ENCODE measurements around the gene SF1.

DNA sequence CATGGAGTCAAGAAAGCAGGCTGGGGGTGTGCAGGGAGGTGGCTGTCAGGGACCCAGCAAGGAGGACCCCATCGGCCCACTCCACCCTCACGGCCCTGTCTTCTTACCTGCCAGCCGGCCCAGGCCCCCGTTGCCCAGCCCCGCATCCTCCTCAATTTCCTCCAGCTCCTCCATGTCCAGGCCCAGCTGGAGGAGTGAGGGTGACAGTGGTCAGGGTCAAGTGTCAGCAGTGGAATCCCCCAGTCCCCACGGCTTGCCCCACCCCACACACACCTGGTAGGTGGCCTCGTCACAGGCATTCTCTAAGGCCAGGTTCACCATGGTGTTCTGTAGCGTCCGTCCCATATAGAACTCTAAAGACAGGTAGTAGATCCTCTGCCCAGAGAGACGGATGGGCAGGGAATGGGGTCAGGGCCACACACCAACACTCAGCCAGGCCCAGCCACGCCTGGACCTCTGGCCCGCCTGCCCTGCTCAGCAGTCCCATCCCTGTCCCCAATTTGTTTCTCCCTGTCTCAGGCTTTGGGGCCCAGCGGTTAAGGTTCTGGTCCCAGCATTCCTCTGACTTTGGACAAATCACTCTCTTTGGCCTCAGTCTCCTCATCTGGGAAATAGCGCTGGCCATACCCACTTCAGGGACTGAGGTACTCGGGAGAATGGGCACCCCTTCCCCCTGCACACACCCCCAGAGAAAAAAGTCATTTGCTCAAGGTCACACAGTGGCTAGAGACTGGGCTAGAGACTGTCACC, 19.8 kb downstream of the SF1 start:
- TF ChIP-seq CREBBP (IDR thresholded peaks at IDR 0.05; ENCODE audit: low read depth, low read length) (no peak), NRF1 (conservative IDR thresholded peaks at IDR 0.05 in 1 of 2, IDR thresholded peaks at IDR 0.05 in 1 of 2) (no peak), RFX5 (IDR thresholded peaks at IDR 0.05; ENCODE audit: low read depth, low read length) (no peak), SETDB1 (IDR thresholded peaks at IDR 0.05; ENCODE audit: low read length) (no peak), BRF1 (IDR thresholded peaks at IDR 0.05; ENCODE audit: borderline replicate concordance, extremely low read depth, insufficient read length) (no peak), POLR2A (conservative IDR thresholded peaks at IDR 0.05) (no peak), GTF2F1 (IDR thresholded peaks at IDR 0.05; ENCODE audit: low read depth, low read length) (no peak), RFX1 (IDR thresholded peaks at IDR 0.05) (no peak), ZC3H8 (IDR thresholded peaks at IDR 0.05) (no peak), TAF1 (IDR thresholded peaks at IDR 0.05; ENCODE audit: control insufficient read depth, extremely low read depth, insufficient read depth, low read length, severe bottlenecking) (no peak), ZNF76 (CRISPR knock-in tag; IDR thresholded peaks at IDR 0.05; ENCODE audit: borderline replicate concordance) (no peak), SPI1 (IDR thresholded peaks at IDR 0.05; ENCODE audit: borderline replicate concordance, low read depth, low read length) (no peak)
- TF ChIP-seq, protein P1, sequence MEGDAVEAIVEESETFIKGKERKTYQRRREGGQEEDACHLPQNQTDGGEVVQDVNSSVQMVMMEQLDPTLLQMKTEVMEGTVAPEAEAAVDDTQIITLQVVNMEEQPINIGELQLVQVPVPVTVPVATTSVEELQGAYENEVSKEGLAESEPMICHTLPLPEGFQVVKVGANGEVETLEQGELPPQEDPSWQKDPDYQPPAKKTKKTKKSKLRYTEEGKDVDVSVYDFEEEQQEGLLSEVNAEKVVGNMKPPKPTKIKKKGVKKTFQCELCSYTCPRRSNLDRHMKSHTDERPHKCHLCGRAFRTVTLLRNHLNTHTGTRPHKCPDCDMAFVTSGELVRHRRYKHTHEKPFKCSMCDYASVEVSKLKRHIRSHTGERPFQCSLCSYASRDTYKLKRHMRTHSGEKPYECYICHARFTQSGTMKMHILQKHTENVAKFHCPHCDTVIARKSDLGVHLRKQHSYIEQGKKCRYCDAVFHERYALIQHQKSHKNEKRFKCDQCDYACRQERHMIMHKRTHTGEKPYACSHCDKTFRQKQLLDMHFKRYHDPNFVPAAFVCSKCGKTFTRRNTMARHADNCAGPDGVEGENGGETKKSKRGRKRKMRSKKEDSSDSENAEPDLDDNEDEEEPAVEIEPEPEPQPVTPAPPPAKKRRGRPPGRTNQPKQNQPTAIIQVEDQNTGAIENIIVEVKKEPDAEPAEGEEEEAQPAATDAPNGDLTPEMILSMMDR (IDR thresholded peaks at IDR 0.05 in 2 of 3, conservative IDR thresholded peaks at IDR 0.05 in 1 of 3; ENCODE audit: insufficient read depth in 2 of 3, low read depth in 1 of 3, low read length in 3 of 3), result no peak

Data from K562 (cell line).